Activated naive CD4-positive, alpha-beta T cell treated with anti-CD3 and anti-CD28 coated beads, Interleukin-2, amount 50 U/mL, for 72 hours (primary cell): ENCODE results near the gene NR3C1. TPM values are rescaled to one million over a fixed set of nuclear protein-coding genes. Genes with fewer than 3 reads are reported as not detected.

ENCODE experiments used
- ATAC-seq, 2 donors: fragments of 150-1000 bp; cut with Tn5 transposase; 2 replicates each; pipeline ENCODE4 v1.10.0; 2021; ENCODE audit warnings: mild to moderate bottlenecking in 2 of 2, moderate library complexity in 2 of 2
- DNase-seq, 2 donors: peaks; one replicate each; pipeline ENCODE4 v3.0.0; 2021 to 2022; ENCODE audit warnings: low spot score in 2 of 2
- H3K27ac Mint-ChIP-seq, 2 donors: one replicate each; pipeline ENCODE4 v1.8.0; 2022; ENCODE audit warnings: mild to moderate bottlenecking in 2 of 2, mixed read lengths in 2 of 2
- H3K36me3 Mint-ChIP-seq, 2 donors: one replicate each; pipeline ENCODE4 v1.8.0; 2022; ENCODE audit warnings: mixed read lengths in 2 of 2
- H3K9me3 Mint-ChIP-seq, 2 donors: one replicate each; pipeline ENCODE4 v1.8.0; 2022; ENCODE audit warnings: mixed read lengths in 2 of 2
- total RNA-seq, 2 donors: library from RNA; stranded (reverse); gene quantifications; one replicate each; pipeline ENCODE4 v1.2.3, GENCODE V29; 2022

NR3C1 gene
- total RNA-seq, 2 donors from 2014 or later: 39.5 to 43.6 TPM

DNA sequence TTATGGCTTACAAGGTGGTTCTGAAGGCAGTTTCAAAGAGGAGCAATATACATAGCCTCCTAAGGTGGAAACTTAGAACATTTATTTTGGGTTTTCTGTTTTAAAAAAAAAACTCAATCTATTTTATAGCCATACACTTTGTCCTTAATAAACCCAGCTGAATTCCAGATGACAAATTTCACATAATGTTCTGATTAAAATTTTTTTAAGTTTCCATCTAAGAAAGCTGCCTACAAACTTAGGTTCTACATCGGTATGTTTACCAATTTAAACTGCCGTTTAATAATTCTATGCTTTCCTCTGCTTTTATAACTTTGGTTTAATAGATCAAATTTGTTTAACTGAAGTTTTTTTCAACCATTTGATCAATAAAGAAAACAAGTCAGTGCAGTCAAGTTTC, 12.5 kb downstream of the NR3C1 start:
- DNase-seq: no peak
- Mint-ChIP-seq H3K27ac (no peak overlapping the region), H3K36me3 (peaks cover 7 to 9% of the 10 kb centered on the region in 2 donors), H3K9me3 (peaks cover 1 to 7% of the 10 kb centered on the region in 2 donors)
- ATAC-seq: no peak

DNA sequence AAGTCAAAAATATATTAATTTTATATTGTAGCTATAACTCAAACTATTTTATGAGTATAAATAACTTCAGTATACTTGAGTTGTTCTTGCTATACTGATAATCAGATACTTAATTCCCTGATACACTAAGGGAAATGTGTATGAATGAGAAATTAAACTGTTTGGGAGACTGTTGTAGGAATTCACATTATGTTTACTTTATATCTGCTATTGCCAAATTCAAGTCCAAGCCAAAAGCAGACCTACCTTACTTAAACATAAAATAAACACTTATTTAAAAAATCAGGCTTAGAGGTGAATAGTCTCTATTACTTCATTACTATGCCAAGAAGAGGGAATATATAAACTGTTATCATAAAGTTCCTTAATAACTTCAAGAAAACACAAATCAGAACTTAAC, 13.2 kb downstream of the NR3C1 start:
- Mint-ChIP-seq H3K9me3 (peaks cover 8 to 14% of the 10 kb centered on the region in 2 donors), H3K27ac (no peak overlapping the region), H3K36me3 (peaks cover 14 to 16% of the 10 kb centered on the region in 2 donors)
- ATAC-seq (no peak), DNase-seq (no peak)

GRCh38 chr5:143386725-143387124, 16.8 kb downstream of the NR3C1 start:
- Mint-ChIP-seq H3K27ac (peak overlapping the region; percentile 1 to 65), H3K36me3 (peaks cover 26 to 37% of the 10 kb centered on the region in 2 donors), H3K9me3 (peaks cover 10 to 17% of the 10 kb centered on the region in 2 donors)
- no peak for DNase-seq
- ATAC-seq: peak; percentile 96 to 97

- H3K36me3 Mint-ChIP-seq: peaks cover 26 to 46% of the 10 kb centered on the region in 2 donors
- peak overlapping the region in 1 of 2 donors; percentile 65 for H3K27ac Mint-ChIP-seq
- H3K9me3 Mint-ChIP-seq: peaks cover 10 to 23% of the 10 kb centered on the region in 2 donors
- DNase-seq: no peak
- no peak for ATAC-seq
Observed at GRCh38 chr5:143384865-143385657, 18.4 kb downstream of the NR3C1 start.

- Mint-ChIP-seq H3K27ac (no peak overlapping the region), H3K9me3 (peaks cover 10 to 23% of the 10 kb centered on the region in 2 donors), H3K36me3 (peaks cover 26 to 54% of the 10 kb centered on the region in 2 donors)
- ATAC-seq: no peak
- no peak for DNase-seq
Observed at GRCh38 chr5:143383988-143384387, 19.5 kb downstream of the NR3C1 start.

- H3K36me3 Mint-ChIP-seq: peaks cover 6 to 31% of the 10 kb centered on the region in 2 donors
- DNase-seq: no peak
- H3K27ac Mint-ChIP-seq: no peak overlapping the region
- peaks cover 0 to 7% of the 10 kb centered on the region in 2 donors for H3K9me3 Mint-ChIP-seq
- no peak for ATAC-seq
Observed at GRCh38 chr5:143379606-143380005, 23.9 kb downstream of the NR3C1 start.

DNA sequence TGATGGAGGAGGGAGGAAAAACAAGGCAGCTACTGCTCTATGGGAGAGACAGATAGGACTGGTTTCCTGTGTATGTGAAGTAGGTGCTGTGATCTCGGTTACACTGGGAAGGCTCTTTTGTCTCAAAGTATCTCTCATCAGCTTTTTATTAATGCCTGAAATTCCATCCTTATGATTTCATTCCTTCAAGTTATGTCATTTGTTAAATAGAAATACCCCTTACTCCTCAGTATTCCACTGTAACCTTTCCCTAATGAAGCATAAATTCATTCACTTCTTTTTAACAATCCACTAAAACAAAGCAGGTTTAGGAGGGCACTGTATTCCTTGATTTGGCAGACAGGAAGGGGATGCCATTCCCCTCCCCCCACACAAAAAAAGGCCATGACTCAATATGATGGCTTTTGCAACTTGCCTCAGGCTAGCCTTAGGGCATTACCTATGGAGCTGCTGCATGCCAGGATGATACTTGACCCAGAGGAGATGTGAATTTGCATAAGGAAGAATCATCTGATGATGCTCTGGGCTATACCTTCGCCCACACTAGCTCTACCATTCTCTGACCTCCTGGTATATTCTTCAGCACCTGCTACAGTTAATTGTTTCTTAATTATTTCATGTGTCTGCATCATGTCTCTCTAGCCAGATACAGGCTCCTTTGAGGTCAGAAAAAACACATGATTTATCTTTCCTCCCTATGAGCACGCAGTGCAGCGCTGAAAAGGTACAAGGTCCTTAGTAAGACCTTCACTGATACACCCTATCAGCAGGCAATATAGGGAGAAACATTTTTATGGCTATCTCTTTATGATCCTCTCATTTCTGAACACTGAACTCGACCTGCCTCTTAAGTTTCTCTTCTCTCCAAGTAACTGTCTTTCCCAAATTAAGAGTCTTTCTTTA, 26.3 kb downstream of the NR3C1 start:
- no peak for DNase-seq
- Mint-ChIP-seq H3K36me3 (peaks cover 0 to 19% of the 10 kb centered on the region in 2 donors), H3K9me3 (peaks cover 0 to 7% of the 10 kb centered on the region in 2 donors), H3K27ac (no peak overlapping the region)
- peak in 1 of 2 donors; percentile 44 for ATAC-seq

DNA sequence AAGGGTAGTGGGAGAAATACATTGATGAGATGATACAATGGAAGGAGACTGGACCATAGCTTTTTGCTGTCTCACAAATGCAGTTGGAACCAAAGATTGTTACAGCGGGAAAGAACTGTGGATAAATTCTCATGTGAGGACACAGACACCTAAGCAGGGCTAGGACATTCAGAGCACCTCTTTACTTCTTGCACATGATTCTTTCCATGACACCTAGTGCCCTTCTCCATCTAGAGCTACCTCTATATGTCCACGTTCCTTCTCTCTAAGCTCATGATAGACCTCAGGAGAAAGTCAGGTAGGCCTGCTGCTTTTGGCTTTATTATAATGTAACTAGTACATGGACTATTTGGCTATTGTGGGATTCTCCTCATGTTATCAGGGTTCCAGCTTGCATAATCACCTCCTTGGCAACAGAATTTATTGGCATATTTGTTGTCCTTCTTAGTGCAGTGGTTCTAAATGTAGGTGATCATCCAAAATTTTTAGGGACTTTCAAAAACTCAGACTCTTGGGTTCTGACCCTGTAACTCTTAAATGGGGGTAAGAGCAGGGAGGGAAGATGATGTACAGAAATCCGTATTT, 27.2 kb downstream of the NR3C1 start:
- Mint-ChIP-seq H3K9me3 (peaks cover 0 to 7% of the 10 kb centered on the region in 2 donors), H3K27ac (no peak overlapping the region), H3K36me3 (peaks cover 0 to 24% of the 10 kb centered on the region in 2 donors)
- ATAC-seq (no peak), DNase-seq (no peak)

GRCh38 chr5:143374496-143375217, 28.8 kb downstream of the NR3C1 start:
- Mint-ChIP-seq H3K9me3 (no peaks in the 10 kb centered on the region), H3K36me3 (peaks cover 0 to 15% of the 10 kb centered on the region in 2 donors), H3K27ac (peak overlapping the region in 1 of 2 donors; percentile 14)
- ATAC-seq: peak; percentile 73 to 97
- DNase-seq: no peak

GRCh38 chr5:143373076-143373475, 30.4 kb downstream of the NR3C1 start:
- H3K36me3 Mint-ChIP-seq: peaks cover 0 to 8% of the 10 kb centered on the region in 2 donors
- no peak overlapping the region for H3K27ac Mint-ChIP-seq
- H3K9me3 Mint-ChIP-seq: no peaks in the 10 kb centered on the region
- no peak for DNase-seq
- no peak for ATAC-seq

- ATAC-seq: no peak
- Mint-ChIP-seq H3K36me3 (peaks cover 0 to 8% of the 10 kb centered on the region in 2 donors), H3K27ac (no peak overlapping the region)
Observed at GRCh38 chr5:143372187-143372829, 31.2 kb downstream of the NR3C1 start.

GRCh38 chr5:143370440-143370839, 33.0 kb downstream of the NR3C1 start:
- Mint-ChIP-seq H3K27ac (no peak overlapping the region), H3K9me3 (peaks cover 5 to 7% of the 10 kb centered on the region in 2 donors), H3K36me3 (peaks cover 6 to 24% of the 10 kb centered on the region in 2 donors)
- DNase-seq: no peak
- no peak for ATAC-seq

More at GRCh38 chr5:143372187-143372829, 31.2 kb downstream of the NR3C1 start:
- no peaks in the 10 kb centered on the region for H3K9me3 Mint-ChIP-seq
- DNase-seq: no peak

DNA sequence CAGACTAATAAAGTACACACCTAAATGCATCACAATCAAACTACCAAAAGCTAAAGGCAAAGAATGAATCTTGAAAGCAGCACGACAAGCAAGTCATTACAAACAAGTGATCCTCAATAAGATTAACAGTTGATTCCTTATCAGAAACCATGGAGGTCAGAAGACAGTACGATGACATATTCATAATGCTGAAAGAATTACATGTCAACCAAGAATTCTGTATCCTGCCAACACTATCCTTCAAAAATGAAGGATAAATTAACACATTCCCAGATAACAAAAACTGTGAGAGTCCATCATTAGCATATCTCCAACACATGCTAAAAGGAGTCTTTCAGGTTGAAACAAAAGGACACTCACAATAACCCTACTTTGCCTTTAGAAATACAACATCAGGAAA, 39.4 kb downstream of the NR3C1 start:
- peaks cover 18 to 46% of the 10 kb centered on the region in 2 donors for H3K36me3 Mint-ChIP-seq
- H3K9me3 Mint-ChIP-seq: peaks cover 7 to 20% of the 10 kb centered on the region in 2 donors
- no peak for DNase-seq
- no peak for ATAC-seq
- no peak overlapping the region for H3K27ac Mint-ChIP-seq

DNA sequence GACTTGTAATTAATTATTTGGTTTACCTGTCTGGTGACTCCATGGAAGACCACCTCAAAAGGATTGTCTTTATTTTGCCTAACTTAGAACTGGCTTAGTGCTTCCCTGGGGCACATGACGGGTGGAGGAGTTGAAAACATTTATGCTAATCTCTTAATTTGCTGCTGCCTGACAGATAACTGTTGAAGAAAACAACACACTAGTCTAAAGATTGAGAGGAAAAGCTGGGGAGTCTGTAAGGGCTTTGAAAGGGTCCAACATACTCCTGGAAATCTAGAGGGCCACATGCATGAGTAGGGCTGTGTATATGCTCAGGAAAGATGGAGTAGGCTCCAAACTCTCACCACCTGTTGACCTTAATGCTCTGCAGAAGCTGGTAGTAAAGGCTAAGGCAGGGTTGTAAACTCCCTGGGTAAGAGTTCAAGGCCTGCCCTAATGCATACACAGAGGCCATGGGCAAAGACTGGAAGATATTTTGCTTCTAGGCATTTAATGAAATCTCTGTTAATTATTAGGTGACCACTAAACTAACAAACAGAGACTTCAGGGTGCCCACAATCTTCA, 40.7 kb downstream of the NR3C1 start:
- peaks cover 18 to 46% of the 10 kb centered on the region in 2 donors for H3K36me3 Mint-ChIP-seq
- DNase-seq (no peak), ATAC-seq (no peak)
- H3K27ac Mint-ChIP-seq: peak overlapping the region in 1 of 2 donors; percentile 36
- peaks cover 7 to 20% of the 10 kb centered on the region in 2 donors for H3K9me3 Mint-ChIP-seq

- Mint-ChIP-seq H3K9me3 (peaks cover 7 to 20% of the 10 kb centered on the region in 2 donors), H3K36me3 (peaks cover 18 to 38% of the 10 kb centered on the region in 2 donors)
Observed at GRCh38 chr5:143361438-143361837, 42.0 kb downstream of the NR3C1 start.

More at GRCh38 chr5:143361438-143361837, 42.0 kb downstream of the NR3C1 start:
- DNase-seq (no peak), ATAC-seq (no peak)
- no peak overlapping the region for H3K27ac Mint-ChIP-seq
